ENCODE data around the gene TIAM2. TPM values are rescaled to one million over a fixed set of nuclear protein-coding genes. Genes with fewer than 3 reads are reported as not detected.

TIAM2 gene
- total RNA-seq, 3 donors from 2014 or later (not counting 1 experiment from before 2014, with no cell fraction given), result 6.5 to 11.1 (median 8.7) TPM

DNA sequence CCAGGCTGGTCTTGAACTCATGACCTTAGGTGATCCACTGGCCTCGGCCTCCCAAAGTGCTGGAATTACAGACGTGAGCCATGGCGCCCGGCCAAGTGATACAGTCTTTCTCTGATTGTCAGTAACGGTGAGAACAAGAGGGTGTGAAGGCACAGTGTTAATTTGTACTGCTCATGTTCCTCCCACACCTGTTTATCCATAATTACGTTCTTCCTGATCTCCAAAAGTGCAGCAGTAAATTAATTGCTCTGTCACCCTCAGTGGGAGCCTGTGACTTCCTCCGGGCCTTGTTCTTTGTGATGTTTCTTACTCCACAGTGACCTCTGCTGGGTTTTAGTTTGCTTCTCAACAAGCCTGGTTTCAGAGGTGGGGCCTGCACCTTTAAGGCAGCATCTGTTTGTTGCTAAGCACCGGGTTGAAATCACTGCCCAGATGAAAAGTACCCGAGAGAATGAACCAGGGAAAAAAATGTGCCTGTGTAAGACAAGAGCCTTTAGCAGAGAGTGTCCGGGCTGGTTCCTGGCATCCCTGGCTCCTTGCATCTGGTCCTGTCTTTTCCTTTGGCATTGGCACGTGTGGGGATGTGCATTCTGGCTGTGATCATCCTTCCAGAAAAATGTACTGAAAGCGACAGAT lies 179.6 kb downstream of the TIAM2 start:
- intact Hi-C loops (cut with micrococcal nuclease), result loop anchor here (1.0 to 2.0 kb wide), 2 partner anchors 246 to 500 kb away; no protein-coding TSS in a partner anchor
- TF ChIP-seq, protein P1, sequence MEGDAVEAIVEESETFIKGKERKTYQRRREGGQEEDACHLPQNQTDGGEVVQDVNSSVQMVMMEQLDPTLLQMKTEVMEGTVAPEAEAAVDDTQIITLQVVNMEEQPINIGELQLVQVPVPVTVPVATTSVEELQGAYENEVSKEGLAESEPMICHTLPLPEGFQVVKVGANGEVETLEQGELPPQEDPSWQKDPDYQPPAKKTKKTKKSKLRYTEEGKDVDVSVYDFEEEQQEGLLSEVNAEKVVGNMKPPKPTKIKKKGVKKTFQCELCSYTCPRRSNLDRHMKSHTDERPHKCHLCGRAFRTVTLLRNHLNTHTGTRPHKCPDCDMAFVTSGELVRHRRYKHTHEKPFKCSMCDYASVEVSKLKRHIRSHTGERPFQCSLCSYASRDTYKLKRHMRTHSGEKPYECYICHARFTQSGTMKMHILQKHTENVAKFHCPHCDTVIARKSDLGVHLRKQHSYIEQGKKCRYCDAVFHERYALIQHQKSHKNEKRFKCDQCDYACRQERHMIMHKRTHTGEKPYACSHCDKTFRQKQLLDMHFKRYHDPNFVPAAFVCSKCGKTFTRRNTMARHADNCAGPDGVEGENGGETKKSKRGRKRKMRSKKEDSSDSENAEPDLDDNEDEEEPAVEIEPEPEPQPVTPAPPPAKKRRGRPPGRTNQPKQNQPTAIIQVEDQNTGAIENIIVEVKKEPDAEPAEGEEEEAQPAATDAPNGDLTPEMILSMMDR (IDR thresholded peaks at IDR 0.05), result peak; percentile 36
- Mint-ChIP-seq H3K27me3 (ENCODE audit: low read depth in 2 of 2) (no peaks in the 10 kb centered on the region), H3K27ac (no peak overlapping the region), H3K4me1 (no peaks in the 10 kb centered on the region), H3K9me3 (no peaks in the 10 kb centered on the region), H3K36me3 (no peaks in the 10 kb centered on the region), H3K4me3 (no peak overlapping the region)
- no peaks in the 10 kb centered on the region for H3K27me3 ChIP-seq (ENCODE audit: control insufficient read depth, insufficient read depth, low read length)
- H3K4me3 ChIP-seq (ENCODE audit: low read length), result no peak overlapping the region
- WGBS (ENCODE audit: insufficient coverage), result 58% methylated on average over 12 of the region's 12 CpGs
- DNase-seq (peak in 1 of 2 donors; percentile 83), ATAC-seq (peak; percentile 65 to 78 (median 75))
- no peaks in the 10 kb centered on the region for H3K4me1 ChIP-seq (ENCODE audit: control insufficient read depth, insufficient read depth, low read length)
- H3K36me3 ChIP-seq (ENCODE audit: control insufficient read depth, insufficient read depth, low read length), result no peaks in the 10 kb centered on the region
- no peak overlapping the region for H3K27ac ChIP-seq (ENCODE audit: low read length)
- no peaks in the 10 kb centered on the region for H3K9me3 ChIP-seq (ENCODE audit: control insufficient read depth, insufficient read depth, low read length)

DNA sequence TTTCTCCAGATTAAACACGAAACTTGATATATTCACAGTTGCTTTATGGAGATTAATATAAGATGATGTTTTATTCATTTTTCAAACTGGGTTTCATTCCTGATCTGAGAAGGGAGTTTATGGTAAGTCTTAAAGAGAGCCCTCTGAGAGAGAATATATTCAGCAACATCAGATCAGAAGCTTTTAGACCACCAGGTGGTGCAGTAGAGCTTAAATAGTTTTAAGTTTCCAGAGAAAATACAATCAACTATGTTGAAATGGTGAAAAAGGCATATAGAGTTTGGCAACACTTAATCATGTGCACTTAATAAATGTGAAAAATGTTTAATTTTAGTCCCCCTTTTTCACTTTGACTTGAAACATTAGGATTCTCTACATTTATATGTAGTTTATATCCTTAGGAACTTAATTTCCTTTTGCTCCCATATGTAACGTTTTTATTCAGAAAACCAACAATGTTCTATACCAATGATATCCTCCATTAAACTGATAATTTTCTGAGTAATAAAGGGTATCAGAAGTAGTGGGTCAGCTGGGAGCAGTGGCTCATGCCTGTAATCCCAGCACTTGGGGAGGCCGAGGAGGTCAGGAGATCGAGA lies 182.3 kb downstream of the TIAM2 start:
- 100% methylated on average over 2 of the region's 4 CpGs for WGBS (ENCODE audit: insufficient coverage)
- no peak overlapping the region for H3K27ac ChIP-seq (ENCODE audit: low read length)
- Mint-ChIP-seq H3K9me3 (no peaks in the 10 kb centered on the region), H3K4me3 (no peak overlapping the region), H3K27ac (no peak overlapping the region), H3K27me3 (ENCODE audit: low read depth in 2 of 2) (no peaks in the 10 kb centered on the region), H3K4me1 (no peaks in the 10 kb centered on the region), H3K36me3 (no peaks in the 10 kb centered on the region)
- no peaks in the 10 kb centered on the region for H3K36me3 ChIP-seq (ENCODE audit: control insufficient read depth, insufficient read depth, low read length)
- H3K9me3 ChIP-seq (ENCODE audit: control insufficient read depth, insufficient read depth, low read length), result no peaks in the 10 kb centered on the region
- DNase-seq (peak in 1 of 2 donors; percentile 67), ATAC-seq (peak in 1 of 3 donors; percentile 36)
- no peaks in the 10 kb centered on the region for H3K27me3 ChIP-seq (ENCODE audit: control insufficient read depth, insufficient read depth, low read length)
- intact Hi-C loops (cut with micrococcal nuclease), result no loop called here
- H3K4me3 ChIP-seq (ENCODE audit: low read length), result no peak overlapping the region
- TF ChIP-seq, protein P1 (IDR thresholded peaks at IDR 0.05), result peak; percentile 61
- H3K4me1 ChIP-seq (ENCODE audit: control insufficient read depth, insufficient read depth, low read length), result no peaks in the 10 kb centered on the region

DNA sequence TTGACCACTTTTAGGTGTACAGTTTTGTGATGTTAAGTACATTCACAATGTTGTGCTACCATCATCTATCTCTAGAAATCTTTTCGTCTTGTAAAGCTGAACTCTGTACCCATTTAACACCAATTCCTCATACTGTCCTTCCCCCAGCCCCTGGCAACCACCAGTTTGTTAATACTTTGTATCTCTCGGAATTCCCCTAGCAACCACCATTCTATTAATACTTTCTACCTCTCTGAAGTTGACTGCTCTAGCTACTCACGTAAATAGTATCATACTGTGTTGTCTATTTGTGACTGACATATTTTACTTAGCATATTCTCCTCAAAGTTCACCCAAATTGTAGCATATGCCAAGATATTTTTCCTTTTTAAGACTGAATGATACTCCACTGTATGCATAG lies 186.4 kb downstream of the TIAM2 start:
- no peaks in the 10 kb centered on the region for H3K4me1 Mint-ChIP-seq
- no peak for DNase-seq

More for the DNA sequence above, 186.4 kb downstream of the TIAM2 start:
- no peaks in the 10 kb centered on the region for H3K36me3 Mint-ChIP-seq
- no peak overlapping the region for H3K27ac ChIP-seq (ENCODE audit: low read length)
- no peak for ATAC-seq
- H3K4me3 ChIP-seq (ENCODE audit: low read length), result no peak overlapping the region
- no peaks in the 10 kb centered on the region for H3K4me1 ChIP-seq (ENCODE audit: control insufficient read depth, insufficient read depth, low read length)
- H3K27ac Mint-ChIP-seq, result no peak overlapping the region
- no peaks in the 10 kb centered on the region for H3K9me3 ChIP-seq (ENCODE audit: control insufficient read depth, insufficient read depth, low read length)
- TF ChIP-seq, protein P1 (IDR thresholded peaks at IDR 0.05), result no peak
- no peaks in the 10 kb centered on the region for H3K27me3 ChIP-seq (ENCODE audit: control insufficient read depth, insufficient read depth, low read length)
- intact Hi-C loops (cut with micrococcal nuclease), result no loop called here
- no peaks in the 10 kb centered on the region for H3K9me3 Mint-ChIP-seq
- no peak overlapping the region for H3K4me3 Mint-ChIP-seq
- no peaks in the 10 kb centered on the region for H3K27me3 Mint-ChIP-seq (ENCODE audit: low read depth in 2 of 2)
- no peaks in the 10 kb centered on the region for H3K36me3 ChIP-seq (ENCODE audit: control insufficient read depth, insufficient read depth, low read length)
- 82% methylated on average over 2 of the region's 3 CpGs for WGBS (ENCODE audit: insufficient coverage)
